Heart left ventricle (tissue), 16 donors: ENCODE data around the gene SRPK1. TPM values are rescaled to one million over a fixed set of nuclear protein-coding genes. Genes with fewer than 3 reads are reported as not detected.

Experiments used
- ATAC-seq, 4 donors: fragments of 200-7000 bp; cut with Tn5 transposase; one replicate each; pipeline ENCODE4 v1.9.1; 2020 to 2022; ENCODE audit warnings: moderate library complexity in 4 of 4, mild to moderate bottlenecking in 3 of 4, moderate number of reproducible peaks in 1 of 4
- DNase-seq, 5 donors: peaks; one replicate each; pipeline ENCODE4 v3.0.0-alpha.2; 2020
- H3K27ac ChIP-seq, 12 donors: fragments of 200-600 bp; sonication (generic) in 4 of 12; one replicate each; pipeline versions ENCODE4 v1.5.0 to v1.8.0; 2016 to 2022; ENCODE audit warnings: mild to moderate bottlenecking in 2 of 12
- H3K27me3 ChIP-seq, 9 donors: fragments of 200-600 bp; sonication (generic) in 2 of 9; one replicate each; pipeline versions ENCODE4 v1.5.1 to v1.8.0; 2016 to 2022; ENCODE audit warnings: mild to moderate bottlenecking in 3 of 9
- H3K36me3 ChIP-seq, 9 donors: fragments of 200-600 bp; sonication (generic) in 2 of 9; one replicate each; pipeline versions ENCODE4 v1.5.0 to v1.8.0; 2018 to 2022; ENCODE audit warnings: mild to moderate bottlenecking in 2 of 9
- H3K4me1 ChIP-seq, 12 donors: fragments of 200-600 bp; sonication (generic) in 4 of 12; one replicate each; pipeline versions ENCODE4 v1.5.0 to v1.8.0; 2016 to 2022; ENCODE audit warnings: mild to moderate bottlenecking in 3 of 12
- H3K4me3 ChIP-seq, 12 donors: fragments of 200-600 bp; sonication (generic) in 4 of 12; one replicate each; pipeline versions ENCODE4 v1.5.0 to v1.8.0; 2017 to 2022; ENCODE audit warnings: mild to moderate bottlenecking in 9 of 12, moderate library complexity in 4 of 12
- H3K9me3 ChIP-seq, 12 donors: fragments of 200-600 bp; sonication (generic) in 4 of 12; one replicate each; pipeline versions ENCODE4 v1.5.0 to v1.8.0; 2016 to 2022; ENCODE audit warnings: mild to moderate bottlenecking in 1 of 12
- CTCF ChIP-seq, 12 donors: fragments of 200-600 bp; sonication (generic) in 4 of 12; IDR thresholded peaks; one replicate each; pipeline versions ENCODE4 v1.5.0 to v1.8.0; 2018 to 2022; ENCODE audit warnings: antibody characterized with exemption in 12 of 12, mild to moderate bottlenecking in 5 of 12
- POLR2A ChIP-seq, 2 donors: fragments of 450-650 bp; IDR thresholded peaks; one replicate each; pipeline ENCODE4 v1.6.1; 2017; ENCODE audit warnings: antibody characterized with exemption in 2 of 2, mild to moderate bottlenecking in 2 of 2, moderate library complexity in 2 of 2
- WGBS, 4 donors: extraction: QIAGEN DNeasy Blood & Tissue Kit in 2 of 4; methylation state at CpG; one replicate each; pipeline versions ENCODE4 v1.1.5 to v1.1.7; 2013 to 2018; 5-methylcytosine and 5-hydroxymethylcytosine counted together
- intact Hi-C, 10 donors: fragments of 100-400 bp; cut with DNase I; formaldehyde crosslinking; loops; one replicate each; pipeline versions ENCODE4 v1.11.1 to v1.14.2; 2022
- polyA plus RNA-seq, 2 donors: library from polyadenylated mRNA; stranded (reverse); fragments of 200-250 nt; gene quantifications; one replicate each; pipeline ENCODE4 v1.2.3, GENCODE V29; 2013
- total RNA-seq, 9 donors: library from RNA; depleted of rRNA in 2 of 9; stranded (reverse); fragments of >200 nt in 2 of 9; fragmentation: NEBNext Ultra II Directional in 3 of 9; extraction: Animal tissue kit (Norgen Biotek cat#: 25700) in 3 of 9; gene quantifications; one replicate each; pipeline versions ENCODE4 v1.1.0 to v1.2.4, GENCODE V29; 2016 to 2023
- donor health status: ischemic (EF 13 %, LVEDD 7.1; RV severe dilation, severe dysfunction).
- donor health status: healthy with polysubstance abuse.
- donor health status: DM: no; HTN: yes; CAD: no.
- donor health status: DM: no; HTN: no; CAD: no.
- donor health status: ischemic (EF 25% LVEDD 6.9; RV normal size, moderate dysfunction).
- donor health status: ischemic (EF 25% LVEDD 5.7; RV mildly dilated, moderate dysfunction).
- donor health status: healthy.
- donor health status: DM: yes; HTN: yes; CAD: no.
- donor health status: ischemic (EF 35%, LVEDD 5.7; RV mildly dilated, moderate dysfunction).
- donor health status: nonischemic (EF 11% LVEDD 7.7; RV severe dilation, severe dysfunction).
- donor health status: DM: yes; HTN: yes; CAD: no.
- donor health status: PGD.
- donor health status: ischemic (EF 29% LVEDD 5.4; RV normal size, mild dysfunction).
- donor health status: nonischemic (EF 23%, LVEDD 6.1; RV moderate dilation, normal function).

Gene SRPK1
- total and polyA plus RNA-seq, 11 donors, result 5.0 to 41.7 (median 19.6) TPM

GRCh38 chr6:35968821-35969220 lies 47.9 kb upstream of the SRPK1 start:
- H3K27ac ChIP-seq, result no peak overlapping the region
- no peak for DNase-seq
- ATAC-seq, result no peak
- no peaks in the 10 kb centered on the region for H3K27me3 ChIP-seq
- intact Hi-C loops, result no loop called here
- H3K4me1 ChIP-seq, result peaks cover 0 to 5% (median 0%) of the 10 kb centered on the region in 12 donors
- H3K4me3 ChIP-seq, result no peak overlapping the region
- H3K9me3 ChIP-seq, result no peaks in the 10 kb centered on the region
- no peak for TF ChIP-seq POLR2A (IDR thresholded peaks at IDR 0.05)
- TF ChIP-seq CTCF (IDR thresholded peaks at IDR 0.05), result no peak
- WGBS, 4 donors, result 88 to 96% (median 89%) methylated on average over 4 of the region's 4 CpGs
- H3K36me3 ChIP-seq, result no peaks in the 10 kb centered on the region

DNA sequence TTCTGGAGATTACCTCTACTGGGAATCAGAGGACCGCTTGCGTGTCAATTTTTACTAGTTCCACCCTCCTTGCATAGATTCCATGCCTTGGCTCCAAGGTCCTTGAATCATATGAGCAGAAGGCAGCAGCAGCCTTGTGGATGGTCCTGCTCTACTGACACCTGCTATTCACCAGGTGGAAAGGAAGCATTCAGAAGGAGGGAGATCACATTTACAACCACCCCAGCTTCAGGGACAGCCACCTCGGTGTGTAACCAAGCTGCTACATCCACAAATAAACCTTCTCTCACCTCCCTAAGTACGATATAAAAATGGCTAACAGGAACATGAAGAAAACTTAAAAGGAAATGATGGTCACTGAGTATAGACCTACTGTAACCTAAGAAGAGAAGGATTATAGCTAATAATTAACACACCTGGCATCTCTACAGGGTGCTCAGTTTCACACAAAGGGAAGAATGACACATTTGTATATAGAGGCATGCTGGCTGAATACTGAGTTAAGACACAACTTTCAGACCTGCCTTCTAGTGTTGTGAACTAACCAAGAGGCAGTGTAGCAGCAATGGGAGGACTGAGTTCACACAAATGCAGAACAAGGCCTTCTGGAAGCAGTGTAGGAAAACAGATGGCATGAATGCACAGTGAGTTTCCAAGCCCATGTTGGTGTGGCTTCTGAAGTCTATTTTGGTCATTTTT lies 46.3 kb upstream of the SRPK1 start:
- intact Hi-C loops, result no loop called here
- WGBS, 4 donors, result 81 to 87% (median 84%) methylated on average over 4 of the region's 4 CpGs

DNA sequence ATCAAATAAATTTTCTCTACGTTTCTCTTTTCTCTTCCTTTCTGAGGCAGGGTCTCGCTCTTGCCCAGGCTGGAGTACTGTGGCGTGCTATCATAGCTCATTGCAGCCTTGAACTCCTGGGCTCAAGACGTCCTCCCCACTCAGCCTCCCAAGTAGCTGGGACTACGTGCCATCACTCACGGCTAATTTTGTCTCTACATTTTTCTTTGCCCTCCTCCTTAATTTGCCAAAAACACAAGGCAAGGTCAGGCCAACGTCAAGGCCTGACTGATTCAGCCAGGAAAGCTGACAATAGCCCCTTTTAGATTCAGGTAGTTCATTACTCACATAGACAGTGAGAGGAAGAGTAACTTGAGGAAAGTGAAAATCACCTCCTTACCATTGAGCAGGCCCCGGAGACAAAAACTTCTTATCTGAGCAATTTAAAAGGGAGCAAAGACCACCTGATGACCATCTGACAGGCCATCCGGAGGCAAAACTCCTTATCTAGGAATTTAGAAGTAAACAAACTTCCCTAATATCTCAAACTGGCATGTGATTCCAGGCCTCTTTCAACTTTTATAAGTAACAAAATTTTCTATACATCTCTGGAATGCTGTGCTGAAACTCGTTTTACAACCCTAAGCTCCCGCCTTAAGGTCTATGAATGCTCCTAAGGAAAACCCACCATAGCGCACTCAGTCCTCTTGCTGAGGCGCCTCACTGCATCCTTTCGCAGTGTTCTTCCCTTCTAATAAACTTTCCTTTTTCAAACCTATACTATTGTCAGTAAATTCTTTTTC lies 42.1 kb upstream of the SRPK1 start:
- ATAC-seq, result no peak
- Histone ChIP-seq H3K27me3 (peaks cover 0 to 20% (median 0%) of the 10 kb centered on the region in 9 donors), H3K4me3 (no peak overlapping the region), H3K36me3 (no peaks in the 10 kb centered on the region), H3K4me1 (no peaks in the 10 kb centered on the region), H3K27ac (no peak overlapping the region), H3K9me3 (no peaks in the 10 kb centered on the region)
- intact Hi-C loops, result no loop called here
- no peak for TF ChIP-seq CTCF (IDR thresholded peaks at IDR 0.05)
- no peak for TF ChIP-seq POLR2A (IDR thresholded peaks at IDR 0.05)
- no peak for DNase-seq
- 73 to 77% (median 76%) methylated on average over 14 of the region's 14 CpGs for WGBS, 4 donors

More for the DNA sequence above, 46.3 kb upstream of the SRPK1 start:
- DNase-seq (no peak), ATAC-seq (no peak)
- no peaks in the 10 kb centered on the region for H3K4me1 ChIP-seq
- peaks cover 0 to 6% (median 0%) of the 10 kb centered on the region in 9 donors for H3K27me3 ChIP-seq
- no peak overlapping the region for H3K27ac ChIP-seq
- H3K9me3 ChIP-seq, result no peaks in the 10 kb centered on the region
- no peaks in the 10 kb centered on the region for H3K36me3 ChIP-seq
- no peak overlapping the region for H3K4me3 ChIP-seq
- TF ChIP-seq CTCF (IDR thresholded peaks at IDR 0.05) (no peak), POLR2A (IDR thresholded peaks at IDR 0.05) (no peak)

- Histone ChIP-seq H3K36me3 (no peaks in the 10 kb centered on the region), H3K4me1 (no peaks in the 10 kb centered on the region), H3K27ac (no peak overlapping the region), H3K9me3 (no peaks in the 10 kb centered on the region), H3K4me3 (no peak overlapping the region), H3K27me3 (peaks cover 0 to 21% (median 0%) of the 10 kb centered on the region in 9 donors)
- ATAC-seq, result no peak
- intact Hi-C loops, result no loop called here
- no peak for TF ChIP-seq POLR2A (IDR thresholded peaks at IDR 0.05)
- no peak for TF ChIP-seq CTCF (IDR thresholded peaks at IDR 0.05)
- WGBS, 4 donors, result 79 to 92% (median 82%) methylated on average over 2 of the region's 2 CpGs
- DNase-seq, result no peak
Observed at GRCh38 chr6:35960187-35960586, 39.3 kb upstream of the SRPK1 start.
